HPDE6-E6E7 (cell line): ENCODE results near the gene MSMB.
"Not testable (repeated sequence)": the region's sequence is repeated elsewhere in the genome, so short reads cannot be mapped to it uniquely, and the experiment has no call there.

Source experiments
- DNase-seq: peaks from one replicate; pipeline ENCODE4 v3.0.0; 2011; ENCODE audit warnings: missing footprints; ENCODE audit errors: extremely low spot score

The MSMB gene

GRCh38 chr10:46069771-46070463 is 23.8 kb upstream of the MSMB start:
- DNase-seq = no peak

GRCh38 chr10:46068905-46069304 is 22.8 kb upstream of the MSMB start:
- no peak for DNase-seq

- DNase-seq = no peak
Observed at GRCh38 chr10:46068117-46068516, 22.0 kb upstream of the MSMB start.

- DNase-seq = no peak
Observed at GRCh38 chr10:46064269-46064817, 18.3 kb upstream of the MSMB start.

- no peak for DNase-seq
Observed at GRCh38 chr10:46062723-46063428, 16.8 kb upstream of the MSMB start.

- DNase-seq = no peak
Observed at GRCh38 chr10:46060706-46061105, 14.6 kb upstream of the MSMB start.

GRCh38 chr10:46057927-46058326 is 11.9 kb upstream of the MSMB start:
- DNase-seq = not testable (repeated sequence)

GRCh38 chr10:46057038-46057437 is 11.0 kb upstream of the MSMB start:
- no peak for DNase-seq

- DNase-seq = no peak
Observed at GRCh38 chr10:46055771-46056170, 9.7 kb upstream of the MSMB start.

GRCh38 chr10:46053534-46054434 is 7.7 kb upstream of the MSMB start:
- no peak for DNase-seq

GRCh38 chr10:46052791-46053375 is 6.8 kb upstream of the MSMB start:
- no peak for DNase-seq

GRCh38 chr10:46052057-46052790 is 6.2 kb upstream of the MSMB start:
- no peak for DNase-seq

GRCh38 chr10:46050941-46051623 is 5.0 kb upstream of the MSMB start:
- DNase-seq = no peak

GRCh38 chr10:46049497-46049831 is 3.4 kb upstream of the MSMB start:
- DNase-seq = not testable (repeated sequence)

GRCh38 chr10:46048152-46048551 is 2.1 kb upstream of the MSMB start:
- no peak for DNase-seq

GRCh38 chr10:46042527-46042926 is 3.5 kb downstream of the MSMB start:
- DNase-seq = peak; percentile 79

GRCh38 chr10:46040004-46040403 is 6.1 kb downstream of the MSMB start:
- peak; percentile 23 for DNase-seq

- no peak for DNase-seq
Observed at GRCh38 chr10:46037107-46037825, 8.8 kb downstream of the MSMB start.

- no peak for DNase-seq
Observed at GRCh38 chr10:46035923-46036849, 9.9 kb downstream of the MSMB start.
